ENCODE data around the gene SDHB. TPM values are rescaled to one million over a fixed set of nuclear protein-coding genes. Genes with fewer than 3 reads are reported as not detected.

The SDHB gene
- total RNA-seq, 1 donor from 2014 or later: 79.8 TPM

GRCh38 chr1:17033481-17033880 lies 20.4 kb downstream of the SDHB start:
- H3K27me3 ChIP-seq (ENCODE audit: low read depth): no peaks in the 10 kb centered on the region
- H3K27ac ChIP-seq: no peak overlapping the region
- no peak for ATAC-seq
- intact Hi-C loops (cut with DNase I): no loop called here
- H3K9me3 ChIP-seq: no peaks in the 10 kb centered on the region
- peaks cover 63% of the 10 kb centered on the region for H3K36me3 ChIP-seq
- H3K4me3 ChIP-seq: no peak overlapping the region
- TF ChIP-seq CTCF (IDR thresholded peaks at IDR 0.05): no peak
- H3K4me1 ChIP-seq: peaks cover 2% of the 10 kb centered on the region
- no peak for DNase-seq

- no peak overlapping the region for H3K27ac ChIP-seq
- no peak for TF ChIP-seq CTCF (IDR thresholded peaks at IDR 0.05)
- H3K4me3 ChIP-seq: no peak overlapping the region
- no peaks in the 10 kb centered on the region for H3K9me3 ChIP-seq
- H3K36me3 ChIP-seq: peaks cover 63% of the 10 kb centered on the region
- no peaks in the 10 kb centered on the region for H3K27me3 ChIP-seq (ENCODE audit: low read depth)
- ATAC-seq (no peak), DNase-seq (no peak)
- intact Hi-C loops (cut with DNase I): no loop called here
- peaks cover 9% of the 10 kb centered on the region for H3K4me1 ChIP-seq
Observed at GRCh38 chr1:17032741-17033140, 21.1 kb downstream of the SDHB start.

- Histone ChIP-seq H3K4me1 (peaks cover 19% of the 10 kb centered on the region), H3K36me3 (peaks cover 73% of the 10 kb centered on the region), H3K27me3 (ENCODE audit: low read depth) (no peaks in the 10 kb centered on the region), H3K27ac (no peak overlapping the region), H3K9me3 (no peaks in the 10 kb centered on the region), H3K4me3 (no peak overlapping the region)
- TF ChIP-seq CTCF (IDR thresholded peaks at IDR 0.05): no peak
- intact Hi-C loops (cut with DNase I): no loop called here
- DNase-seq: no peak
- ATAC-seq: no peak
Observed at GRCh38 chr1:17031436-17031835, 22.4 kb downstream of the SDHB start.

GRCh38 chr1:17030206-17030605 lies 23.6 kb downstream of the SDHB start:
- intact Hi-C loops (cut with DNase I): no loop called here
- no peak for TF ChIP-seq CTCF (IDR thresholded peaks at IDR 0.05)
- Histone ChIP-seq H3K9me3 (no peaks in the 10 kb centered on the region), H3K27me3 (ENCODE audit: low read depth) (no peaks in the 10 kb centered on the region), H3K36me3 (peaks cover 85% of the 10 kb centered on the region), H3K4me3 (no peak overlapping the region), H3K4me1 (peaks cover 19% of the 10 kb centered on the region), H3K27ac (no peak overlapping the region)
- ATAC-seq (no peak), DNase-seq (no peak)

GRCh38 chr1:17028662-17029188 lies 25.1 kb downstream of the SDHB start:
- peaks cover 100% of the 10 kb centered on the region for H3K36me3 ChIP-seq
- DNase-seq: no peak
- intact Hi-C loops (cut with DNase I): no loop called here
- ATAC-seq: no peak
- no peak for TF ChIP-seq CTCF (IDR thresholded peaks at IDR 0.05)
- no peak overlapping the region for H3K4me3 ChIP-seq
- H3K9me3 ChIP-seq: no peaks in the 10 kb centered on the region
- no peaks in the 10 kb centered on the region for H3K27me3 ChIP-seq (ENCODE audit: low read depth)
- H3K27ac ChIP-seq: peak overlapping the region; percentile 20
- H3K4me1 ChIP-seq: peaks cover 19% of the 10 kb centered on the region

GRCh38 chr1:17027900-17028299 lies 25.9 kb downstream of the SDHB start:
- peak; percentile 68 to 85 for ATAC-seq
- Histone ChIP-seq H3K4me1 (peaks cover 19% of the 10 kb centered on the region), H3K4me3 (no peak overlapping the region), H3K36me3 (peaks cover 100% of the 10 kb centered on the region), H3K27me3 (ENCODE audit: low read depth) (no peaks in the 10 kb centered on the region), H3K9me3 (no peaks in the 10 kb centered on the region), H3K27ac (peak overlapping the region; percentile 48)
- intact Hi-C loops (cut with DNase I): no loop called here
- no peak for DNase-seq
- TF ChIP-seq CTCF (IDR thresholded peaks at IDR 0.05): no peak

Data from lower lobe of right lung (tissue), 2 donors.